RKO (cell line): ENCODE data around the gene CNTN4.

Experiments
- DNase-seq: peaks from one replicate; pipeline ENCODE4 v3.0.0-alpha.2; 2016; ENCODE audit warnings: low spot score

CNTN4 gene

DNA sequence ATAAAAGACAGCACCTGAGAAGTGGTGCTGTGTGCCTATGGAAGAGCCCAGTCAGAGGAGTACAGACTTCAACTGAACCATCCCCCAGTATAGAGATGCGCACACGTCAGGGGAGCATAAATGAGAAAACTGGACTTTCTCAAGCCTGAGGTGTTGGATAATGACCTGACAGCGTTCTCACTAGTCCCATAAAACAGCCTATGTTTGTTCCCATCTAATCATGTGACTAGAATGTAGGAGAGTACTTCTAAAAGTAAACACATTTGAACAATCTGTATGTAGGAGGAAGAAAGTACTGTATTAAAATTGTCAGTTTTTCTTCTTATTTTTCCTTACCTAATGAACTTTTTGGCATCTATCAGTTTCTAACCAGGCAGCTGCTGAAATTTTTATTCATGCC is 498.9 kb downstream of the CNTN4 start:
- DNase-seq = no peak

DNA sequence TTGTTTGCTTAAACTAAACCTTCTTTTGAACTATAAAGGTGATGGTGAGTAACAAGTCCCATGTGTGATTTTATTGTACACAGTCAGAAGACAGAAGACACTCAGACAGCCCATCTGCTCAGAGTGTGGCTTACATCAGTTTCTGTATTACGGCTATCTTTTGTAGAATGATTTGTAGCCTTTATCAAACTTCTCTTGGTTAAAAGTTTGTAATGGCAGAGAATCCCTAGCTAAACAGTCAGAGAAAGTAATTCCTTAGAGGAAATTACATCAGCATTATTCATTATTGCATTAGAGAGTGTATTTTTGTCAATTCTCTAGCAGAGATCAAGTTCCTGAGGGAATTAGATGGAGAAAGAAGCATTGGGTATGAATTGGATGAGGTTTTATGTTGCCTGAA is 500.8 kb downstream of the CNTN4 start:
- DNase-seq = no peak

DNA sequence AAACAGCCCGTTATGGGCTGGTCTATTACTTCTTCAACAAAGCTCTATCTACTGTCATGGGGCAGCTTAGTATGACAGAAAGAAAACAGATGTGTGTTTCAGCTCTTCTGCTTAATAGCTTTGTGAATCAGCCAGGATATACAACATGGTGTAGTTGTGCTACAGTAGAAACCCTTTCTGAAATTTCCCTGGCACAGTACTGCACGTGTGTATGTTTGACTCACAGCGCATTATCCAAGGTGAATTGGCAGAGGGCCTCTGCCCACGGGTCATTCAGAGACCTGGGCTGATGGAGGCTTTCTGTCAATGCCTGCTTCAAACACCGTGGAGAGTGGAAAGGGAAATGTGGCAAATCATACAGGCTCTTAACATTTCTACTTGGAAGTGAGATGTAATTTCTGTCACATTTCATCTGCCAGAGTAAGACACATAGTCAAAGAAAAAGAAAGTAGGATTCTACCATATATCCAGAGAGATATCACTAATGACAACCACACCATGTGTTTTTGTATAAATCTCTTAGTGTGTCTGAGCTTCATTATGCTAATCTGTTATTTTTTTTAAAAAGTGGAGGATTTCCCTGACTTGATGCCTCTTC is 505.1 kb downstream of the CNTN4 start:
- no peak for DNase-seq

DNA sequence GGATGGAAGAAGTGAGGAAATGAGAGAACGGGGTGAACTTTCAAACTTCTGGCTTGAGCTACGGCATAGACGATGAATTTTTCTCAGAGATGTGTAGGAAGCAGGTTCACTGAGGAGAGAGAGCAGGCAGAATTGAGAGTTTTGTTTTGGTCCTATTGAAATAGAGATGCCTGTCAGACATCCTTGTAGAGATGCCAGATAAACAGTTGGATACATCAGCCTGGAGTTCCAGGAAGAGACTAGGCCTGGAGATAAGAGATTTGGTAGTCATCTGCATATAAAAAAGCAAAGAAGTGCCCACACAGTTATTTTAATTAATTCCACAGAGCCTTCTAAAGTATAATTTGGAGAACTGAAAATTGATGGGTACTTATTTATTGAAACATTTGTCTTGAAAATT is 515.9 kb downstream of the CNTN4 start:
- no peak for DNase-seq

DNA sequence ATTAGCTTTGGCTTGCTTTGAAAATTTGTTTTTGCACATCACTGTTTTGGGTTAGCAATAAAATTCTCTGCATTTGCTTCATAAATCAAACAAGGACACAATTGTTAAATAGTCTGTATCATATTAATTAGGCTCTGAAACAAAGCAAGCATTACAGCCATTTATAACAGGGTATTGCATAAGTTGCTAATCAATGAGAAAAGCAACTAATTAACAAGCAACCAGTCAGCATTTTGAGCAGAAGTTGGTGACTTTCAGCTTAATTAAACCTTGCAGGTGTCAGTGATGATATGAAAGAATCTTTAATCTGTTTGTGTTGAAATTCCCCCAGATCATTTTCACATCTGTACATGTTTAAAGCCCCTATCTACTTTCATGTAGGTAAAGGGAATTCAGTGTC is 516.4 kb downstream of the CNTN4 start:
- DNase-seq = no peak

DNA sequence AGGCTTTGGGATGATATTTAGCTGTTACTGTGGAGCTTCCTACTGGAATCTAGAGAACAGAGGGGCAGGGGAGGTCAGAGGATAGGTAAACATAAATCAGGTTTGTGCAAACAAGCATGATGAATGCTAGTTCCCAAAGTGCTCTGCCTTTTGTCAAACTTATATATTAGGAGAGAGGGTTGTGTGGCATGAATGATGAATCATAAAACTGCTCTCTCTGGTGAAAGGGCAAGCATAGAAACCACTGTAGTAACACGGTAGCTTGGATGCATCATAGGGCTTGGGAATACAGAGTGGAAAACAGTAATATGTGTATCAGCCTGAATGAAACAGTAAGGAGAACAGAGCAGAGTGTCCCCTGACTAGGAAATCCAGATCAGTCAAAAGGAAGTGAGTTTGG is 524.8 kb downstream of the CNTN4 start:
- DNase-seq = no peak

DNA sequence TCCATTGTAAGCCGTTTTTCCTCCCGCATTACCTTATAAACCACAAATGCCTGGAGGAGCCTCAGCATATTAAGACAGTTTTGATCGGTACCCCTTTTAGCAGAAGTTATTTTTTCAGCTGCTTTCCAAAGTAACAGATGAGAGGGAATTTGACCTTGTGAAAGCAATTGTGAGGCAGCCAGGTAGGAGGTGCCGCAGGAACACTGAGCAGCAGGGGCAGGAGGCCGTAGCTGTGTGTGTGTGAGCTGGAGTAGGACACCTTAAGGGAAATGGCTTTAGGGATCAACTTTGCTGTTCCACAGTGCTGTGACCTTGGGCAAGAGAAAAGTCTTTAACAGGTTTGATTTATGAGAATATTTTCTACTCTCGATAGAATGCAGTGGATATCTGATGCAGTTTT is 529.5 kb downstream of the CNTN4 start:
- DNase-seq = no peak

DNA sequence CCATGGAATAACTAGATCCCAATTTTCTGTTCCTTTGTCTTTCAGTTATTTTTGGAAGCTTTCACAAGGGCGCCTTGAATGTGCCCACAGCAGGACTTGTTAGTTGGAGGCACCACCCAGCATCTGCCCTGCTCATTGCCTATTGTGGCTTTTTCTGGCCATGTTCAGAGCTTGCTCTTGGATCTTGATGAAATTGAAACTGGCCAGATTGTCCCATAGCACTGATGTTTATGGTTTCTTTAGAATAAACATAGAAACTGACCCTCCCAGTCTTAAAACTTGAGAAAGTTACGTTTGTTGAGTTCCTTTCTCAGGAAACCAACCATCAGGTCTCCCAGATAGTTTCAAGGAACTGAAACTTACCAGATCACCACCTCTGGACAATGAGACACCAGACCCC is 536.8 kb downstream of the CNTN4 start:
- DNase-seq = no peak

DNA sequence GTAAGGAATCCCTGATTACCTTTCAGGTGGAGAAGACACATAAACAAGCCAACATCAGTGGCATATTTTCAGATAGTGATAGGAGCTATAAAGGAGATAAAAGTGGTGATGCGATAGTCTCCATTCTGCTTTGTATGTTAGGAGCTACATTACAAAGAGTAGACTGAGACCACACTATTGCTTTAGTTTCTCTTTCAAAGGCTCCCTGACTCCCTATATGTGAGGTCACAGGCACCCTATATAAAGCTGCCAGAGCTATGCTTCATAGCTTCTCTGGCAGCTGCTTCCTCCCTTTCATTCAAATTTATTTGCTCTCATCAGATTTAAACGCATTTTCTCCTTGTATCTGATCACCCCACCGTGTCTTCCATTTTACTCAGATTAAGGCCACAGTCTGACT is 544.9 kb downstream of the CNTN4 start:
- DNase-seq = no peak

DNA sequence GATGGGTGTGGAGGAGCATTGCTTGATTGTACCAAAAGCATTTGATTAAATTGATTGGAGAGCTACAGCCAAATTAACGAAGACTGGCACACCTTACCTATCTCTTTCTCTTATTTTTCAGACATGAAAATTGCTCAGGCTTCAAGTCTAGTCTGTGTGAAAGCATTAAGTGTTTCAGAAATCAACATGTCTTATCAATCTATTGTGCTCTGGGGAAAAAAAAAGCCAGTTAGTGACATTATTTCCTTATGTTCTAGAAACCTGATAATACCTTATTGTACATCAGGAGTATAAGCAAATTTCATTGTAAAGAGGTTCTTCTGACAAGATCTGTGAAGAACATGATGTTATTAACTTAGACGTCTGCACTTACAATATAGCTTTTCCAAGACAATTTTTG is 546.3 kb downstream of the CNTN4 start:
- DNase-seq = no peak

DNA sequence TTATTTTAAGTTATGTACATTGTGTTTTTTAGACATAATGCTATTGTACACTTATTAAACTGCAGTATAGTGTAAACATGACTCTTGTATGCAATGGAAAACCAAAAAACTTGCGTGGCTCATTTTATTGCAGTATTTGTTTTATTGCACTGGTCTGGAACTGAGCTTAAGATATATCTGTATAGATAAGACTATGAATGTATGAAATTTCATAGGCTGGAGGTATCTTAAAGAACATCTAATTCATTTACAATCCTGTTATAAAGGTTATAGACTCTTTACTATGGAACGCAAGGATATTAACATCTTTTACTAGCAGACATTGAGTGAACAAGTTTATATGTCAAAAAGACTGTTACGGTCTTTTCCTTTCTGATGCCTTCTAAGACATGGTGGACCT is 552.1 kb downstream of the CNTN4 start:
- no peak for DNase-seq

DNA sequence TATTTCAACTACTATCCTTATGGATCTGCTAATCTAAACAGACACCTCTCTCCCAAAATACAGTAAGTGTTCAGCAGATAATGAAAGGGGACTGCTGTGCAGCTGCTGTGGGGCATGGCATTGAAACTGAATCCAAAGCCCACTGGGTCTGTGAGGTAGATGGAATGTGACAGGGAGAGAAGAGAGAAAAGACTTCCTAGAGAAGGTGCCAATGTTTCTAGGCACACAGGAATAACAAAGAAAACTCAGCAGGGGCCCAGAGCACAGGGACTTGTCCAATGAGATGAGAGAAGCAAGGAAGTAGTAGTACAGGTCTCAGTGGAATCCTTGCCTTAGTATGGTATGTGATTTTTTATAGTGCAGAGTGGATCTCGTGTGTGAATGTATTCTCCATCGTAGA is 553.7 kb downstream of the CNTN4 start:
- no peak for DNase-seq

DNA sequence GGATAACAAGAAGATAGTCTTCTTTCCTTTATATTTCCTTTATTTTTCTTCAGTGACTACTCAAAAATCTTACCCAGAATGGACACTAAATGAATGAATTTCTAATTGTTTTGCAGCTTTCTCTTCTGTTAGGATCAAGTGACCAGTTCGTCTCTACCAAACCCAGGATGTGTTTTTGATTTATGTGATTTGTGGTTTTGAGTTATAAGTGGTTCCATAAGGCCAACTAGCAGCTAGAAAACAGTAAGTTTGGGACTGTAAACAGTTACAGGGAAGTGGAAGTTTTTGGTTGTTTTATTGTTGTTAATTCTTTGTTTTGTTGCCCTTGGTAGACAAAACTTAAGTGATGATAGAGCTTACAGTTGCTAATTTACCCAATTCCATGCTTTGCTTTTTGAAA is 555.0 kb downstream of the CNTN4 start:
- no peak for DNase-seq

DNA sequence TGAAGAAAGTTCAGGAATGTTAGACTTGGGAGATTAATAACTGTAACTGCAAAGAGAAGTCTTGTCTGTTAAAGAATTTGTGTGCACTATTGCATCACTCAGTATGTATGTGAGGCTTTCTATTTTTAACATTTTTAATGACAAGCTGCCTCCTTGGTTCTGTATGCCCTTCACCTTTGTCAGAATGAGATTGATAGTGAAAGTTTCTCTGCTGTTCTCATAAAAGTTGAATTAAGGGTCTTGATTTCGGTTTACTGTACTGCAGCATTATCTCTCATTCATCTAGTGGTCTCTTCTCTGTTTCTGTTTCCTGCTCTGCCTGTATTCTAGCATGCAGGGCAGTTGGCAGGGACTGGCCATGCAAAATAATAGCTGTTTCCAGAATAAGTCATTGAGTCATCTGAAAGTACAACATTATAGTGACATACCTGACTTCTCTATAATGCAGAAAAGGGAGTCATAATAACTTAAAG is 556.6 kb downstream of the CNTN4 start:
- DNase-seq = no peak

DNA sequence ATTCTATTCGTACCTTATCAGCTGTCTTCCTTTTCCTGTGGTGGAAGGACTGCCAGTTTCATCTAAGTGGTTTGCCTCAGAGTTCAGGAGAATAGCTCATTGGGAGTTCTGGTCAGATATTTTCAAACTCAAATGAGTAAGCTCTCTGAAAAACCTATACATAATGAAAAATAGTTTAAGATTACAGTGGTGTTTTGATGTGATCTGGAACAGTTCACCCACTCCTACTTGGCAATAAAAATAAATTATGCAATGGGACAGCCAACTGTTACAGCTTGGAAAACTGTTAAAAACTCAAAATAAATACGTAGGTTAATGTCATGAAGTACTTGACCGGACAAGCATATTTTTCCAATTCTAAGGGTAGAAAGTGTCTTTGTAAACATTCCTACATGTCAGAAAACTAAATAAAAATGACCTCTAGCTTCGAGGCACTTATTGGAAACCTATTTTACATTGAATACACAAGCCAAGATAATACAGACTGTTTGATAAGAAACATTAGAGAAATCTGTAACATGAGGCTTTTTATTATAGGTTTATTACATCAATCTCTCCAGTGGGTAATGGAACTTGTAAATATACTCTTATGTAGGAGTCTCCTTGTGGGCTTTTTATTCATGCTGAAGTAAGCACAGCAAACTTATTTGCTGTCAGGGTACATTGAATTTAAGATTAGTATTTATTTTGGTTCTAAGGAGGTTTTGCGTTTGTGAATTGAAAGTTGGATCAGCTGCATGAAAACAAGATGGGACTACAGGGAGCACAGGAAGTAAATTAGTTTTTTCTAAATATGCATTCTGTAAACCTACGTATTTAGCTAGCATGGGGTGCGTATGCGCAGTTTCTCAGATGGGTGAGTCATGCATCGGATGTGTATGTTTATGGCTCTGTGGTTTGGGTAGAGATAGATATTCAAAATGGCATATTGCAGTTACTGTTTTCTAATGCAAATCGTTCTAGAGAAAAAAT is 558.4 kb downstream of the CNTN4 start:
- DNase-seq = no peak

DNA sequence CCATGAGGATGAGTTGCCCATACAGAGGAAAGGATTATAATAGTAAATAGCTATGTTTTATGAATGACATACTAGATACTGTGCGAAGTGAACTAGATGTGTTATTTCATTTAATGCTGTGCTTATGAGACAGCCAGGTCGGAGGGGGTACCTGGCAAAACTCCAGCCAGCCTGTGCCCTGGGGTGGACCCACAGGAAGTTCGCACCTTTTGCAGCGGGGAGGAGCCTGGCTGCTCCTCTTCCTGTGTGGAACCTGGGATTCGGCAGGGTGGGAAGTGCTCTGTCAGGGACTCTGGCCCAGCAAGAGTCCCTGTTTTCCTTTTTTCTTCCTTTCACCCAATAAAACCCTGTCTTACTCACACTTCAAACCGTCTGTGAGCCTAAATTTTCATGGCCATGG is 559.3 kb downstream of the CNTN4 start:
- DNase-seq = no peak

DNA sequence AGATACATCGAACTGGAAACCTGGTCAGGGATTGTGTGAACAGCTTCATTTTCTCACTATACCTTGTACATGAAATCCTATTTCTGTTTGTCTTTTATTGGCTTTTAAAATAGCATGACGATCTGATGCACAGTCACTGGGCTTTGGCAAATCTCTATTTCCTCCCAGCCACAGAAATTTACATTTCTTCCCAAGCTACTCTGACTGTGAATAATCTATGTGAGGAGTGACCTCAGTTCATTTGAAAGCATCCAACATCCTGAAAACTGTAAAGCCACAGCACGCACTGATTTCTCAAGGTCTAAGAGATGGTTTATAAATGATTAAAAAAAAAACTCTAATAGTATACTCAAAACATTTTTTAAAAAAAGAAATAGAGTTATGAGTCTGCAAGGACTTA is 561.2 kb downstream of the CNTN4 start:
- DNase-seq = no peak

DNA sequence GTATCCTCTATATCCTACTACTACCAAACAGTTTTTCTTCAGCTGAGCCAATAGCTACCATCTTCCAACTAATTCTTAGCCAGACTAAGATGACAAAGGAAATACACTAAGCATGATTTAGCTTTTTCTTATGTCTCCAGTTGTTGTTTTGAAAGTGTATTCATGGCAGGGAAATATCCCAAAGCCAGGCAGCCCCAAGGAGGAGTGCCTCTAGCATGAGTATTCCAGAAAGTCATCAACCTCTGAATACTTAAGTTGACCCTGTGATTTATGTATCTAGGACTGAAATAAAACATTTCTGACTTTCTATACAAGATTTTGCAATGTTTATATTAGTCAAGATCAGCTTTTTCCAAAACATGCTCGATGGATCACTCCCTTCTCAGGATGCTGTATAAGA is 562.4 kb downstream of the CNTN4 start:
- no peak for DNase-seq

DNA sequence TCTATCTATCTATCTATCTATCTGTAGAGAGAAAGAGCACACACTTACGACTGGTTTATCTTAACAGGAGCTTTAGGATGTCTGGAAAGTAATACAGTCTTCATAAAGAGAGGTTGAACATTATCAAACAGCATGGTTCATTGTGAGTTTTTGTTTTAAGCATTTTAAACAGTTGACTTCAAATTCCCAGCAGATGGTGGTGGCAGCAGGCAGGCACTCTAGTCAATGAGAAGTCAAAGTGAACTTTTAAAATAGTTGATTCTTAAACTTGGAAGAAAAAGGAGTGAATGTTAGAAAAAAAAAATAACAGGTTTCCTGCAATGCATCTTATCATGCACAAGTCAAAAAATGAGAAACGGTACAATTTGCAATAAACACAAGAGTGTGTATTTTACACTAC is 578.8 kb downstream of the CNTN4 start:
- DNase-seq = no peak

DNA sequence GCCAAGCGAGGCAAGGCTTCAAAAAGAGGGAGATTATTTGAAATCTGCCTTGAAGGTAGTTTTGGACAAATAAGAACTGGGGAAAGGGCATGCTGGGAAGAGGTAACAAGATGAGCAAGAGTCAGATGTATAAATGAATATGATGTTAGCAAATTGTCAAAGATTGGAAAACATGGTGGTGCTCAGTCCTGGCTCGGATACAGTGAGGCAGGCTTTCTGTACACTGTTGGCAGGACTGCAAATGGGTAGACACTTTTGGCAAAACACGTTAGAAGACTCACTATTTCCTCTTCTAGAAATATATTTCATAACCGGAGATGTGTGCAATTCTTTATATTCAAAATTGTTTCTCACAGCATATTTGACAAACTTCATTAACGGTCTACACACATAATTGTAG is 581.6 kb downstream of the CNTN4 start:
- no peak for DNase-seq

DNA sequence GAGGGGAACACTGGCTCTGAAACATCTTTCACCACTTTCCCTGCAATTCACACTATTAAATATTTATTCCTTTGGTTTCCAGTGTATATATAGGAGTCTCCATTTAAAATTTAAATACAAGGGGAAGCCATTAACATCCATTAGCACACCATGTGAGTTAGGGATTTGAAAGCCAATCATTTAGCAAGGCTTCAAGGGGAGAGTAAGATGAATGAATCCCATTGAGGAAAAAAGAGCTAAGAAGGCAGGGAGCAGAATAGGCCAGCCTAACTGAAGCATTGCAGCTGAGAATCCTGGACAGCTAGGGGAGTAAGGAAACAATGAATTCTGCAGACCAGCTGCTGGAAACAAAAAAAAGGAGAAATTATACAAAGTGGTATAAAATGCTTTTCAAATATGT is 585.4 kb downstream of the CNTN4 start:
- no peak for DNase-seq

DNA sequence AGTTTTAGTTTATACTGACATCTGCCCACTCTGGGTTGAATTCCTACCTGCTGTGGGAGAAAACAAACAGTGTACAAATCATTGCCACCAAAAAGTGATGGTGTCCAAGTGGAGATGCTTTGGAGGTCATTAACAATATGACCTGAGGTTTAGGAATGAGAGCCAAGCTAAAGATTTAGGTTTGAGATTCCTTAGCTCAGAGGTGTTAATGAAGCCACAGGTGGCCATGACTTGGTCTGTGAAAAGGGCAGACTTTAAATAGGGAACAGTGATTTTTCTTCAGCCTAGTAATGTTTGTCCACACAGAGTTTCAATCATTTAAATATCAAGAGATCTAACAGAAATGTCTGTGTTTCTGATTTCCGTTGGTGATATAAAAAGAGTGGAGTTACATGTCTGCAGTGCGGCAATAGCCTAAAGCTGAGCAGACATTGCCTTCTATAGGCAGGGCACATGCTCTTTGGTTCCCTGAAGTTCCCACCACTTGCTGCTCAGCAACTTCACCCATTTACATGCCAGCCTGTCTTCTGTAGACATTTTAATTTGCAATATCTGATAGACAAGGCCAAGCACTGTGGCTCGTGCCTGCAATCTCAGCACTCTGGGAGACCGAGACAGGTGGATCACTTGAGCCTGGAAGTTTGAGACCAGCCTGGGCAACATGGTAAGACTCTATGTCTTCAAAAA is 588.3 kb downstream of the CNTN4 start:
- DNase-seq = no peak

DNA sequence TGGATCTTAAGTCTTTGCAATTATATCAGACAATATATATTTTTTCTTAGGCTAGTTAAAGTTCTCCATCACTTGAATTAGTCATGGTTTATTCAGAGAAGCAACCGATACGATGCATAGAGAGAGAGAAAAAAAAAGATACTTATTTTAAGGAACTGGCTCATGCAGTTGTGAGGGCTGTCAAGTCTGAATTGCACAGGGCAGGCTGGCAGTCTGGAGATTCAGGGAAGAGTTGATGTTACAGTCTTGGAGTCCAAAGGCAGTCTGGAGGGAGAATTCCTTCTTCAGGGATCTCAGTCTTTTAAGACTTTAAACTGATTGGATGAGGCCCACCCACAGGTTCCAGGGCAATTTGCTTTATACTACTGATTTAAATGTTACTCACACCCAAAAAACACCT is 598.9 kb downstream of the CNTN4 start:
- DNase-seq = no peak
